PC-3 (cell line): ENCODE data around the gene SRGAP1. TPM values are rescaled to one million over a fixed set of nuclear protein-coding genes. Genes with fewer than 3 reads are reported as not detected.
"Not testable (repeated sequence)": the region's sequence is repeated elsewhere in the genome, so short reads cannot be mapped to it uniquely, and the experiment has no call there.

Experiments
- ATAC-seq: fragments of 200-7000 bp; cut with Tn5 transposase; 2 replicates; pipeline ENCODE4 v1.9.1; 2020; ENCODE audit warnings: mild to moderate bottlenecking, moderate library complexity
- BruUV-seq: library from RNA; stranded (reverse); fragments of 400-500 nt; replicated peaks from 2 replicates; lab custom pipeline; 2021; lab: Mats Ljungman, UMichigan
- CTCF ChIA-PET: fragments of 300-600 bp; sonication (Branson Sonifier 250); formaldehyde crosslinking; loops from one replicate; lab custom pipeline; 2022; ENCODE audit warnings: antibody characterized with exemption; lab: Charles Lee
- POLR2A ChIA-PET: fragments of 300-600 bp; sonication (Branson Sonifier 250); formaldehyde crosslinking; loops from one replicate; lab custom pipeline; 2022; ENCODE audit warnings: antibody characterized with exemption; ENCODE audit not compliant: unreplicated experiment; lab: Charles Lee
- DNase-seq: peaks from one replicate; pipeline ENCODE4 v3.0.0-alpha.2; 2015
- H2AFZ ChIP-seq: fragments of 300-600 bp; sonication (generic); 2 replicates; pipeline ENCODE4 v1.6.0; 2016; ENCODE audit warnings: antibody characterized with exemption, low read length
- H3F3A ChIP-seq: fragments of 300-600 bp; sonication (generic); one replicate; pipeline ENCODE4 v1.6.0; 2017; ENCODE audit warnings: antibody characterized with exemption, low read length, control low read depth, mild to moderate bottlenecking; ENCODE audit not compliant: unreplicated experiment
- H3K27ac ChIP-seq: fragments of 300-600 bp; sonication (generic); 2 replicates; pipeline ENCODE4 v1.5.1; 2016; ENCODE audit warnings: mild to moderate bottlenecking, low read length
- H3K27me3 ChIP-seq: fragments of 300-600 bp; sonication (generic); 2 replicates; pipeline ENCODE4 v1.6.1; 2016; ENCODE audit warnings: low read length, mixed read lengths
- H3K36me3 ChIP-seq: fragments of 300-600 bp; sonication (generic); 2 replicates; pipeline ENCODE4 v1.6.1; 2016; ENCODE audit warnings: low read depth, mixed run types, low read length, mixed read lengths
- H3K4me1 ChIP-seq: fragments of 300-600 bp; sonication (generic); 2 replicates; pipeline ENCODE4 v1.5.1; 2016; ENCODE audit warnings: low read length; ENCODE audit not compliant: insufficient read depth
- H3K4me2 ChIP-seq: fragments of 300-600 bp; sonication (generic); 2 replicates; pipeline ENCODE4 v1.6.0; 2016; ENCODE audit warnings: low read length
- H3K4me3 ChIP-seq: fragments of 300-600 bp; sonication (generic); 2 replicates; pipeline ENCODE4 v1.5.1; 2016; ENCODE audit warnings: mild to moderate bottlenecking, low read length, mixed read lengths
- H3K79me2 ChIP-seq: fragments of 300-600 bp; sonication (generic); 2 replicates; pipeline ENCODE4 v1.6.1; 2017; ENCODE audit warnings: low read length, mixed read lengths
- H3K9ac ChIP-seq: fragments of 300-600 bp; sonication (generic); 2 replicates; pipeline ENCODE4 v1.6.0; 2016; ENCODE audit warnings: mild to moderate bottlenecking, low read length
- H3K9me2 ChIP-seq: fragments of 300-600 bp; sonication (generic); replicated peaks from 2 replicates; pipeline ENCODE4 v1.6.1; 2016; ENCODE audit warnings: mixed run types, low read length, mixed read lengths
- H3K9me3 ChIP-seq: fragments of 300-600 bp; sonication (generic); 2 replicates; pipeline ENCODE4 v1.6.1; 2016; ENCODE audit warnings: low read length, mixed read lengths
- H4K20me1 ChIP-seq: fragments of 300-600 bp; sonication (generic); 2 replicates; pipeline ENCODE4 v1.6.1; 2016; ENCODE audit warnings: low read length, mixed read lengths
- CTCF ChIP-seq: fragments of 300-600 bp; sonication (generic); conservative IDR thresholded peaks from 2 replicates; pipeline ENCODE4 v1.5.1; 2017; ENCODE audit warnings: antibody characterized with exemption, low read depth, mild to moderate bottlenecking, low read length
- EZH2 ChIP-seq: fragments of 300-600 bp; sonication (generic); IDR thresholded peaks from one replicate; pipeline ENCODE4 v1.6.1; 2017; ENCODE audit warnings: antibody characterized with exemption, mild to moderate bottlenecking, low read length; ENCODE audit not compliant: unreplicated experiment
- EZH2phosphoT487 ChIP-seq: fragments of 300-600 bp; sonication (generic); IDR thresholded peaks from 2 replicates; pipeline ENCODE4 v1.6.1; 2018; ENCODE audit warnings: mild to moderate bottlenecking, antibody characterized with exemption, low read length, borderline replicate concordance
- intact Hi-C: fragments of 100-400 bp; cut with micrococcal nuclease; formaldehyde crosslinking; loops from 2 replicates; pipeline ENCODE4 v1.9.0; 2023
- total RNA-seq: library from RNA; depleted of rRNA; stranded (reverse); fragments of >200 nt; gene quantifications from 2 replicates; pipeline ENCODE4 v1.2.3, GENCODE V29; 2014

SRGAP1 gene
- total RNA-seq, 1 experiment from 2014 or later, result 11.0 TPM

- no TSS peak for BruUV-seq
- Histone ChIP-seq H3K27me3 (no peaks in the 10 kb centered on the region), H3K9me2 (no peaks in the 10 kb centered on the region), H3K9me3 (no peaks in the 10 kb centered on the region), H3K4me1 (no peaks in the 10 kb centered on the region), H3K9ac (no peak overlapping the region), H4K20me1 (no peaks in the 10 kb centered on the region), H3K36me3 (peaks cover 10% of the 10 kb centered on the region), H3K79me2 (no peaks in the 10 kb centered on the region), H3K27ac (no peak overlapping the region), H3K4me2 (no peak overlapping the region), H3K4me3 (no peak overlapping the region), H3F3A (no peaks in the 10 kb centered on the region), H2AFZ (no peak overlapping the region)
- POLR2A ChIA-PET, result no interaction called here
- CTCF ChIA-PET, result no interaction called here
- DNase-seq, result no peak
- TF ChIP-seq CTCF (no peak), EZH2phosphoT487 (no peak), EZH2 (no peak)
- intact Hi-C loops, result no loop called here
- no peak for ATAC-seq
Measured at GRCh38 chr12:64029013-64029857, 184.7 kb downstream of the SRGAP1 start.

GRCh38 chr12:64030155-64030554 is 185.7 kb downstream of the SRGAP1 start:
- no TSS peak for BruUV-seq

GRCh38 chr12:64034056-64034455 is 189.6 kb downstream of the SRGAP1 start:
- H3K36me3 ChIP-seq, result peaks cover 13% of the 10 kb centered on the region
- H3K27ac ChIP-seq, BruUV-seq, H3K79me2 ChIP-seq, intact Hi-C loops, ATAC-seq, POLR2A ChIA-PET, CTCF ChIA-PET, H3K27me3 ChIP-seq, H2AFZ ChIP-seq, H3K9me2 ChIP-seq, H3K4me2 ChIP-seq, H3K9ac ChIP-seq, H3K4me1 ChIP-seq, H3K9me3 ChIP-seq, H3K4me3 ChIP-seq, H3F3A ChIP-seq, H4K20me1 ChIP-seq, DNase-seq: not testable (repeated sequence)

More at GRCh38 chr12:64030155-64030554, 185.7 kb downstream of the SRGAP1 start:
- H3F3A ChIP-seq, result no peaks in the 10 kb centered on the region
- POLR2A ChIA-PET, result no interaction called here
- TF ChIP-seq EZH2phosphoT487, result no peak
- TF ChIP-seq EZH2, result no peak
- no peak for TF ChIP-seq CTCF
- no peaks in the 10 kb centered on the region for H3K9me2 ChIP-seq
- intact Hi-C loops, result no loop called here
- no peak overlapping the region for H3K4me2 ChIP-seq
- no peaks in the 10 kb centered on the region for H3K79me2 ChIP-seq
- no peak overlapping the region for H3K27ac ChIP-seq
- H3K9ac ChIP-seq, result no peak overlapping the region
- CTCF ChIA-PET, result no interaction called here
- no peak overlapping the region for H2AFZ ChIP-seq
- H3K9me3 ChIP-seq, result no peaks in the 10 kb centered on the region
- ATAC-seq (no peak), DNase-seq (no peak)
- no peaks in the 10 kb centered on the region for H3K4me1 ChIP-seq
- no peaks in the 10 kb centered on the region for H3K27me3 ChIP-seq
- peaks cover 10% of the 10 kb centered on the region for H3K36me3 ChIP-seq
- no peak overlapping the region for H3K4me3 ChIP-seq
- H4K20me1 ChIP-seq, result no peaks in the 10 kb centered on the region
